Stimulated activated effector memory CD8-positive, alpha-beta T cell treated with anti-CD3 and anti-CD28 coated beads, Interleukin-12 subunit alpha, Interleukin-12 subunit beta, amount 100 ng/mL, for 72 hours (primary cell): Measurements from ENCODE around the gene RUNX2.

ENCODE experiments used
- ATAC-seq: fragments of 150-1000 bp; cut with Tn5 transposase; 2 replicates; pipeline ENCODE4 v1.10.0; 2021
- DNase-seq, 2 donors: peaks; one replicate each; pipeline ENCODE4 v3.0.0; 2021 to 2022; ENCODE audit warnings: low spot score in 2 of 2
- H3K27ac Mint-ChIP-seq: one replicate; pipeline ENCODE4 v1.8.0; 2022; ENCODE audit warnings: mild to moderate bottlenecking, mixed read lengths
- H3K36me3 Mint-ChIP-seq: one replicate; pipeline ENCODE4 v1.8.0; 2022; ENCODE audit warnings: mild to moderate bottlenecking, mixed read lengths
- H3K4me1 Mint-ChIP-seq: one replicate; pipeline ENCODE4 v1.8.0; 2022; ENCODE audit warnings: mixed read lengths
- H3K4me3 Mint-ChIP-seq: one replicate; pipeline ENCODE4 v1.8.0; 2022; ENCODE audit warnings: mild to moderate bottlenecking, mixed read lengths
- H3K9me3 Mint-ChIP-seq: one replicate; pipeline ENCODE4 v1.8.0; 2022; ENCODE audit warnings: mixed read lengths

RUNX2 gene

DNA sequence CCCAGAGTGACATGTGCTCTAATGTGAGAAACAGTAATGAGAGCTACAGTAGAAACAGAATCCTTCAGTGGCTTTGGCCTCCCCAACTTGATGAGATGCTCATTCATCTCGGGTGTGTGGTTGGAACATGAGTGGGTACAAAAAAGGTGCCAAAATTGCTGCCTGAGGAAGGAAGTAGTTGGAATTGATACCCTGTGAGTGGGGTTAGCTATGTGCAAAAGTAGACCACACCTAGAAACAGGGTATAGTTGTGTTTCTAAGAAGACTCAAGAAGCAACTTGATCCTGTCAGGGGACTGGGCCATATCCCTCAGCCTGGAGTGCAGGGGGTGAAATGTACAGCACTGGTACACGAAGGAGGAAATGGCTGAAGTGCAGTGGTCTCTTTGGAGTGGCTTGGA, 256.0 kb downstream of the RUNX2 start:
- DNase-seq (peak in 1 of 2 donors; percentile 65), ATAC-seq (peak; percentile 87)
- Mint-ChIP-seq H3K4me3 (peak overlapping the region; percentile 25), H3K27ac (peak overlapping the region; percentile 86), H3K9me3 (peaks cover 3% of the 10 kb centered on the region), H3K4me1 (peaks cover 55% of the 10 kb centered on the region), H3K36me3 (peaks cover 11% of the 10 kb centered on the region)

GRCh38 chr6:45586216-45587171, 258.4 kb downstream of the RUNX2 start:
- H3K4me3 Mint-ChIP-seq: peak overlapping the region; percentile 56
- peaks cover 11% of the 10 kb centered on the region for H3K36me3 Mint-ChIP-seq
- H3K9me3 Mint-ChIP-seq: no peaks in the 10 kb centered on the region
- DNase-seq (peak in 1 of 2 donors; percentile 72), ATAC-seq (peak; percentile 71)
- peaks cover 79% of the 10 kb centered on the region for H3K4me1 Mint-ChIP-seq
- peak overlapping the region; percentile 86 for H3K27ac Mint-ChIP-seq

GRCh38 chr6:45587229-45588060, 259.3 kb downstream of the RUNX2 start:
- DNase-seq: peak in 1 of 2 donors; percentile 56
- peaks cover 88% of the 10 kb centered on the region for H3K4me1 Mint-ChIP-seq
- H3K27ac Mint-ChIP-seq: peak overlapping the region; percentile 86
- no peaks in the 10 kb centered on the region for H3K9me3 Mint-ChIP-seq
- ATAC-seq: no peak
- peaks cover 11% of the 10 kb centered on the region for H3K36me3 Mint-ChIP-seq
- H3K4me3 Mint-ChIP-seq: peak overlapping the region; percentile 56

DNA sequence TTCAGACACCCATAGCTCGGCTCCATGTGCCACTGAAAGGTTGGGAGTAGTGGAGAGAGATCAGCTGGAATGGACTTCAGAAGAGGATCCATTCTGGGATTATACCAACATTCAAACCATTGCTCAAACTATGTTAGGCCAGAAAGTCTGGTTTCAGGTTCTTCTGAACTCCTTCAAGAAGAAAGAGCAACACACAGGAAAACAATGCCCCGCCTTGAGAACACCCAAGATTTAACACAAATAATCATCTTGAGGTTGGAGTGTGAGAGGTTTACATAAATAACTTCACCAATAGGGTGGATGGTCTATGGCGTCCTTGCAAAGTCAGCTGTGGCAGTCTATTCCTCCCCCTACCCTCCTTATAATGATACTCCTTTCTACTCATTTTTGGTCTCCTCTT, 261.2 kb downstream of the RUNX2 start:
- H3K9me3 Mint-ChIP-seq: no peaks in the 10 kb centered on the region
- H3K4me1 Mint-ChIP-seq: peaks cover 98% of the 10 kb centered on the region
- DNase-seq (no peak), ATAC-seq (no peak)
- H3K36me3 Mint-ChIP-seq: peaks cover 16% of the 10 kb centered on the region
- peak overlapping the region; percentile 85 for H3K27ac Mint-ChIP-seq
- H3K4me3 Mint-ChIP-seq: no peak overlapping the region

DNA sequence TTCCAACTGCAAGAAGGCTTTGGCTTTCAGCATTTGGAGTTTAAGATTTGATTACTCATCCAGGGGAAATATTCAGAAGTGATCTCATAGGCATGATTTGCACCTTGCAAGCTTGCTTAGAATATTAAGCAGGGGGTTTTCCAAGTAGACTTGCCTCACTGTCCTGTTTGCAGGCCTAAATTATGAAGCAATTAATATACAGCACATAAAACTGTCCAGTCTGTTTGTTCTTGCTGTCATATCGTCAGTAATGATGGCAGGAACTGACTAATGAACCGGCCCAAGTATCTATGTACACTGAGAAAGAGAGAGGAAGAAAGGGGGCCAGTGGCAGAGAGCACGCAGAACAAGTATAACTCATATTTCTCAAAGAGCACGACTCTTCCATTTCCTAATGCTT, 262.1 kb downstream of the RUNX2 start:
- peaks cover 98% of the 10 kb centered on the region for H3K4me1 Mint-ChIP-seq
- H3K9me3 Mint-ChIP-seq: no peaks in the 10 kb centered on the region
- DNase-seq: peak in 1 of 2 donors; percentile 43
- peaks cover 16% of the 10 kb centered on the region for H3K36me3 Mint-ChIP-seq
- H3K27ac Mint-ChIP-seq: peak overlapping the region; percentile 85
- peak; percentile 63 for ATAC-seq
- H3K4me3 Mint-ChIP-seq: no peak overlapping the region

DNA sequence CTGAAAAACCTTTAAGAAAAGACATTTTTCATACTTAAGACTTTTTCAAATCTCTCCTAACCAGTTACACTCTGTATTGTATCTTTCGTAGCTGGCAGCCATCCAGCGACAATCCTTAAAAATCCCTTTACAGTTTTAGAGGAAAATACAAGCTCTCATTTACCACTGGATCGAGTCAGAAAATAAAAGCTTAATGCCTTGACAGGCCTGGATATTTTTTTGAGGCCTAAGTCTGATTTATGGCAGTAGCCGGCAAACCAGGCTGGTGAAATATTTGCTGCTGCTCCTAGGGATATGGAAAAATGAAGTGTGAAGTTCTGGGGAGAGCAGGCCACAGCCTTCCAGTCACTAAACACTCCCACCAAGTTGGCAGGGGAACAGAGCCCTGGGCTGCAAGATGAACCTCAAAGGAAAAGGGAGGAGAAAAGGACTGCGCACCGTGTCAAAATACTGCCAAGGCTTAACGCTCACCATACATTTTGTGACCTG, 262.6 kb downstream of the RUNX2 start:
- Mint-ChIP-seq H3K36me3 (peaks cover 14% of the 10 kb centered on the region), H3K4me1 (peaks cover 98% of the 10 kb centered on the region), H3K4me3 (no peak overlapping the region), H3K9me3 (no peaks in the 10 kb centered on the region), H3K27ac (peak overlapping the region; percentile 85)
- ATAC-seq: no peak
- peak in 1 of 2 donors; percentile 40 for DNase-seq

GRCh38 chr6:45591306-45591705, 263.2 kb downstream of the RUNX2 start:
- Mint-ChIP-seq H3K36me3 (peaks cover 8% of the 10 kb centered on the region), H3K4me3 (no peak overlapping the region), H3K27ac (no peak overlapping the region), H3K4me1 (peaks cover 94% of the 10 kb centered on the region), H3K9me3 (no peaks in the 10 kb centered on the region)
- DNase-seq: peak in 1 of 2 donors; percentile 34
- ATAC-seq: no peak

GRCh38 chr6:45591890-45592289, 263.8 kb downstream of the RUNX2 start:
- H3K4me3 Mint-ChIP-seq: no peak overlapping the region
- H3K27ac Mint-ChIP-seq: no peak overlapping the region
- ATAC-seq (no peak), DNase-seq (no peak)
- no peaks in the 10 kb centered on the region for H3K9me3 Mint-ChIP-seq
- peaks cover 88% of the 10 kb centered on the region for H3K4me1 Mint-ChIP-seq
- peaks cover 6% of the 10 kb centered on the region for H3K36me3 Mint-ChIP-seq

DNA sequence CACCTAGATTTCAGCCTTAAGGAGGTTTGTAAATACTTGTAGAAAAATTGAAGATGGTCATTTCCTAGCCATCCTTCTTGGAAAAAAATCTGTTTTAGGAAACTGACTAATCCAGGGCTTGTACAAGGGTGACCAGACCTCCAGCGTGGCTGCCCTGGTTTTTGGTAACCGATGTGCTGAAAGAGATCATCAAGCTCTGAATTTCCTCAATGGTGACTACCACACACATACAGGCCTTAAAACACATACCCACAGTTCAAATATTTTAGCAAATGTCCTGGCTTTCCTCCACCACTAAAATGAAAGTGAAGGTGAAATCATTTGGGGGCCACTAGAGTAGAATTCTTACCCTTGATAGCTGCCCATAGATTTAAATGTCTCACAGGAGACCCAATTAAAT, 264.9 kb downstream of the RUNX2 start:
- Mint-ChIP-seq H3K4me1 (peaks cover 77% of the 10 kb centered on the region), H3K27ac (no peak overlapping the region)
- peak in 1 of 2 donors; percentile 44 for DNase-seq

GRCh38 chr6:45595010-45595851, 267.1 kb downstream of the RUNX2 start:
- Mint-ChIP-seq H3K9me3 (peaks cover 5% of the 10 kb centered on the region), H3K27ac (peak overlapping the region; percentile 49), H3K36me3 (peaks cover 6% of the 10 kb centered on the region), H3K4me3 (peak overlapping the region; percentile 23), H3K4me1 (peaks cover 57% of the 10 kb centered on the region)
- DNase-seq: peak in 1 of 2 donors; percentile 48
- peak; percentile 90 for ATAC-seq

More for the DNA sequence above, 264.9 kb downstream of the RUNX2 start:
- Mint-ChIP-seq H3K36me3 (peaks cover 6% of the 10 kb centered on the region), H3K9me3 (no peaks in the 10 kb centered on the region), H3K4me3 (no peak overlapping the region)
- no peak for ATAC-seq

DNA sequence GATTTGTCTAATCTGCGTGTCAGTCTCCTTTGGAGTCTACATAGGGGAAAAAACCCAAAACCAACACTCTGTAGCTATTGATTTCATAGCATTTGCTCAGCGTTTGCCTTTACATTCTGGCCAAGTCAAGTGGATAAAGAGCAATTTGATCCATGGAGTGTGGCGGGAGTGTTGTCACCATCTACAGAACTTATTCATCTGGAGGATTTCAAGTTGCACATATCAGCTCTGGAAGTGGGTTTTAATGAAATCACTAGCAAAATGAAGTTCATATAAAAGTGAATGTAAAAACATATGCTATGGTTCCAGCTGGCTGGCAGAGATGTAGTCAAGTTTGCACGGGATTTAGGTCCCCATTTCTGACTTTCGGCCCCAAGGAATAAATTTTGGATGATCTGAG, 269.3 kb downstream of the RUNX2 start:
- H3K4me3 Mint-ChIP-seq: no peak overlapping the region
- H3K9me3 Mint-ChIP-seq: peaks cover 10% of the 10 kb centered on the region
- DNase-seq (no peak), ATAC-seq (no peak)
- H3K4me1 Mint-ChIP-seq: peaks cover 35% of the 10 kb centered on the region
- no peak overlapping the region for H3K27ac Mint-ChIP-seq
- H3K36me3 Mint-ChIP-seq: peaks cover 6% of the 10 kb centered on the region

DNA sequence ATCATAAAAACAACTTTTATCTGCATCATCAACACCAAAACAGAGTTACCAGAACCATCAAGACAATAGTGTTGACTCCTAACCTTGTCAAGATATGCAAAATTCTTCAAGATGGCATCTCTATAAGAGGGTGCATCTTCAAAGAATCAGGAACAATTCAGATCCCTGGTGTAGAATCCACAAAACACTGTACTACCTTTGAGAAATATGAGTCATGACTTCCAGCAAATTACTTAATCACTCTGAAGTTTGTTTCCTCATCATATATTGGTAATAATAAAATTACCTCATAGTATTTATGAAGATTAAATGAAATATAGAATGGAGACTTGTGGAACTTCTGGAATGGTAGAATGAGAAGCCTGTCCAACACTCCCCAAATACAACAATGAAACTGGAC, 270.9 kb downstream of the RUNX2 start:
- H3K36me3 Mint-ChIP-seq: no peaks in the 10 kb centered on the region
- H3K9me3 Mint-ChIP-seq: peaks cover 13% of the 10 kb centered on the region
- H3K27ac Mint-ChIP-seq: no peak overlapping the region
- no peak for DNase-seq
- peaks cover 19% of the 10 kb centered on the region for H3K4me1 Mint-ChIP-seq
- ATAC-seq: no peak
- H3K4me3 Mint-ChIP-seq: no peak overlapping the region

DNA sequence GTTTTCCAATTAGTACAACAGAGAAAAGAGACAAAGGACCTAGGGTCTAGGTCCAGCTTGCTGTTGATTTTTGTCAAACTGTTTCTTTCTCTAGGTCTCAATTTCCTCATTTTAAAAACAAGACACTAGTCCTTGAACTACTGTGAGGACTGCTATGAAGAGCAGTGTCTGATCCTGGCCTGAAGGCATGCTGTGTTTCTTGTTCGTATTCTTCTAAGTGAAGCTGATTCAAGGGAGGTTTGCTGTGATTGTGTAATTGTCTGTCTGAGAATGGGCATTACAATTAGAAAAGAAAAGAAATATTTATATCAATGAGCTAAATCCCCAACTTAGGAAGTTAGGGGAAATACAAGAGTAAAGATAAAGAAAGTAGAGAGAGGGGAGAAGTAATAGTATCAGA, 277.8 kb downstream of the RUNX2 start:
- no peak overlapping the region for H3K4me3 Mint-ChIP-seq
- peaks cover 6% of the 10 kb centered on the region for H3K9me3 Mint-ChIP-seq
- no peak for ATAC-seq
- H3K36me3 Mint-ChIP-seq: no peaks in the 10 kb centered on the region
- H3K27ac Mint-ChIP-seq: no peak overlapping the region
- peaks cover 23% of the 10 kb centered on the region for H3K4me1 Mint-ChIP-seq
- DNase-seq: peak in 1 of 2 donors; percentile 13

- peaks cover 23% of the 10 kb centered on the region for H3K4me1 Mint-ChIP-seq
- no peak overlapping the region for H3K4me3 Mint-ChIP-seq
- H3K9me3 Mint-ChIP-seq: peaks cover 6% of the 10 kb centered on the region
- ATAC-seq (no peak), DNase-seq (peak in 1 of 2 donors; percentile 42)
- H3K27ac Mint-ChIP-seq: no peak overlapping the region
- no peaks in the 10 kb centered on the region for H3K36me3 Mint-ChIP-seq
Observed at GRCh38 chr6:45606831-45607400, 278.8 kb downstream of the RUNX2 start.
